Breast epithelium (tissue), 4 donors: ENCODE data around the gene FAM114A1. TPM values are rescaled to one million over a fixed set of nuclear protein-coding genes. Genes with fewer than 3 reads are reported as not detected.
"Not testable (repeated sequence)": the region's sequence is repeated elsewhere in the genome, so short reads cannot be mapped to it uniquely, and the experiment has no call there.

Experiments
- DNase-seq, 2 donors: peaks; one replicate each; pipeline ENCODE4 v3.0.0-alpha.2; 2019; ENCODE audit warnings: low spot score in 2 of 2
- H3K27ac ChIP-seq, 2 donors: fragments of 200-600 bp; sonication (generic) in 1 of 2; one replicate each; pipeline ENCODE4 v1.5.1; 2016 to 2019; ENCODE audit warnings: mild to moderate bottlenecking in 1 of 2
- H3K27me3 ChIP-seq, 2 donors: fragments of 200-600 bp; sonication (generic) in 1 of 2; one replicate each; pipeline versions ENCODE4 v1.5.1 to v1.6.0; 2017 to 2019; ENCODE audit warnings: control low read depth in 1 of 2, mild to moderate bottlenecking in 1 of 2
- H3K36me3 ChIP-seq: fragments of 200-600 bp; one replicate; pipeline ENCODE4 v1.5.1; 2019
- H3K4me1 ChIP-seq, 2 donors: fragments of 200-600 bp; sonication (generic); one replicate each; pipeline ENCODE4 v1.5.1; 2016 to 2019; ENCODE audit warnings: control low read depth in 1 of 2
- H3K4me3 ChIP-seq, 3 donors: fragments of 200-600 bp; sonication (generic); 1 replicate in 2 of 3; 2 replicates in 1 of 3; pipeline ENCODE4 v1.5.1; 2016 to 2019; ENCODE audit warnings: mild to moderate bottlenecking in 3 of 3, moderate library complexity in 2 of 3
- H3K9me3 ChIP-seq, 2 donors: fragments of 200-600 bp; sonication (generic) in 1 of 2; one replicate each; pipeline ENCODE4 v1.5.1; 2016 to 2019; ENCODE audit warnings: control low read depth in 1 of 2
- CTCF ChIP-seq, 3 donors: fragments of 450-650 bp; IDR thresholded peaks; one replicate each; pipeline ENCODE4 v1.5.1; 2016 to 2017; ENCODE audit warnings: antibody characterized with exemption in 3 of 3, mild to moderate bottlenecking in 3 of 3, moderate library complexity in 3 of 3
- POLR2A ChIP-seq: fragments of 450-650 bp; IDR thresholded peaks from one replicate; pipeline ENCODE4 v1.6.1; 2016; ENCODE audit warnings: antibody characterized with exemption, mild to moderate bottlenecking, moderate library complexity
- POLR2AphosphoS5 ChIP-seq, 3 donors: sonication (generic); formaldehyde crosslinking; IDR thresholded peaks; one replicate each; pipeline ENCODE4 v1.6.1; 2017; ENCODE audit warnings: antibody characterized with exemption in 3 of 3
- intact Hi-C: fragments of 100-400 bp; cut with DNase I; formaldehyde crosslinking; loops from one replicate; pipeline ENCODE4 v1.15.1; 2023; ENCODE audit warnings: low total_unique reads
- total RNA-seq, 3 donors: library from RNA; depleted of rRNA; stranded (reverse); fragments of >200 nt; gene quantifications; one replicate each; pipeline ENCODE4 v1.1.0, GENCODE V29; 2016

Gene FAM114A1
- total RNA-seq, 3 donors from 2014 or later, result 74.6 to 109 (median 85.9) TPM

- DNase-seq, result no peak
- H3K9me3 ChIP-seq, result no peaks in the 10 kb centered on the region
- H3K4me1 ChIP-seq, result no peaks in the 10 kb centered on the region
- no peaks in the 10 kb centered on the region for H3K27me3 ChIP-seq
- H3K4me3 ChIP-seq, result no peak overlapping the region
- no peak overlapping the region for H3K27ac ChIP-seq
- intact Hi-C loops, result no loop called here
- no peaks in the 10 kb centered on the region for H3K36me3 ChIP-seq
- TF ChIP-seq POLR2AphosphoS5 (IDR thresholded peaks at IDR 0.05) (no peak), CTCF (IDR thresholded peaks at IDR 0.05) (no peak), POLR2A (no peak)
Measured at GRCh38 chr4:38958453-38959190, 91.0 kb downstream of the FAM114A1 start.

GRCh38 chr4:38959248-38959647 is 91.6 kb downstream of the FAM114A1 start:
- DNase-seq, H3K27me3 ChIP-seq, H3K4me3 ChIP-seq, H3K36me3 ChIP-seq, intact Hi-C loops, H3K4me1 ChIP-seq, H3K9me3 ChIP-seq, H3K27ac ChIP-seq: not testable (repeated sequence)

GRCh38 chr4:38964942-38965775 is 97.6 kb downstream of the FAM114A1 start:
- no peak for TF ChIP-seq POLR2AphosphoS5 (IDR thresholded peaks at IDR 0.05)
- TF ChIP-seq CTCF (IDR thresholded peaks at IDR 0.05), result no peak
- no peak for TF ChIP-seq POLR2A
- intact Hi-C loops, result loop anchor here (10.0 kb wide), 1 partner anchor 540 kb away; no protein-coding TSS in a partner anchor

GRCh38 chr4:38965866-38966265 is 98.3 kb downstream of the FAM114A1 start:
- Histone ChIP-seq H3K27ac (no peak overlapping the region), H3K36me3 (no peaks in the 10 kb centered on the region), H3K27me3 (no peaks in the 10 kb centered on the region), H3K4me1 (no peaks in the 10 kb centered on the region), H3K9me3 (no peaks in the 10 kb centered on the region), H3K4me3 (no peak overlapping the region)
- no peak for DNase-seq
- TF ChIP-seq POLR2AphosphoS5 (IDR thresholded peaks at IDR 0.05), result no peak
- intact Hi-C loops, result loop anchor here (10.0 kb wide), 1 partner anchor 541 kb away; no protein-coding TSS in a partner anchor

More at GRCh38 chr4:38964942-38965775, 97.6 kb downstream of the FAM114A1 start:
- no peaks in the 10 kb centered on the region for H3K9me3 ChIP-seq
- H3K27me3 ChIP-seq, result no peaks in the 10 kb centered on the region
- no peak overlapping the region for H3K4me3 ChIP-seq
- H3K27ac ChIP-seq, result no peak overlapping the region
- DNase-seq, result no peak
- no peaks in the 10 kb centered on the region for H3K36me3 ChIP-seq
- H3K4me1 ChIP-seq, result no peaks in the 10 kb centered on the region

GRCh38 chr4:38967260-38968095 is 99.9 kb downstream of the FAM114A1 start:
- no peaks in the 10 kb centered on the region for H3K9me3 ChIP-seq
- intact Hi-C loops, result loop anchor here (10.0 kb wide), 1 partner anchor 543 kb away; no protein-coding TSS in a partner anchor
- H3K36me3 ChIP-seq, result no peaks in the 10 kb centered on the region
- no peaks in the 10 kb centered on the region for H3K4me1 ChIP-seq
- no peaks in the 10 kb centered on the region for H3K27me3 ChIP-seq
- H3K4me3 ChIP-seq, result no peak overlapping the region
- DNase-seq, result no peak
- TF ChIP-seq POLR2A (no peak), CTCF (IDR thresholded peaks at IDR 0.05) (no peak), POLR2AphosphoS5 (IDR thresholded peaks at IDR 0.05) (no peak)
- H3K27ac ChIP-seq, result no peak overlapping the region
